Activated CD8-positive, alpha-beta T cell treated with anti-CD3 and anti-CD28 coated beads for 36 hours (primary cell): Measurements from ENCODE around the gene PKD1. TPM values are rescaled to one million over a fixed set of nuclear protein-coding genes. Genes with fewer than 3 reads are reported as not detected.

Experiments
- ATAC-seq: fragments of 200-7000 bp; cut with Tn5 transposase; one replicate; pipeline ENCODE4 v1.10.0; 2021; ENCODE audit warnings: mild to moderate bottlenecking, moderate library complexity
- CTCF ChIA-PET: fragments of 350-600 bp; sonication (Branson Sonifier 250); formaldehyde crosslinking; loops from one replicate; lab custom pipeline; 2021; ENCODE audit warnings: antibody characterized with exemption; lab: Charles Lee
- POLR2A ChIA-PET: fragments of 350-600 bp; sonication (Branson Sonifier 250); formaldehyde crosslinking; loops from one replicate; lab custom pipeline; 2021; ENCODE audit warnings: antibody characterized with exemption; lab: Charles Lee
- DNase-seq: peaks from one replicate; pipeline ENCODE4 v3.0.0-alpha.2; 2020
- H3K27ac Mint-ChIP-seq: one replicate; pipeline ENCODE4 v1.8.0; 2021; ENCODE audit warnings: mild to moderate bottlenecking, mixed read lengths
- H3K27me3 Mint-ChIP-seq: one replicate; pipeline ENCODE4 v1.8.0; 2021; ENCODE audit warnings: mixed read lengths
- H3K36me3 Mint-ChIP-seq: one replicate; pipeline ENCODE4 v1.8.0; 2021; ENCODE audit warnings: low read depth, mixed read lengths
- H3K4me1 Mint-ChIP-seq: one replicate; pipeline ENCODE4 v1.8.0; 2021; ENCODE audit warnings: low read depth, mixed read lengths
- H3K4me3 Mint-ChIP-seq: one replicate; pipeline ENCODE4 v1.8.0; 2021; ENCODE audit warnings: mild to moderate bottlenecking, moderate library complexity, mixed read lengths
- H3K9me3 Mint-ChIP-seq: one replicate; pipeline ENCODE4 v1.8.0; 2021; ENCODE audit warnings: mixed read lengths
- intact Hi-C: fragments of 100-400 bp; cut with micrococcal nuclease; formaldehyde crosslinking; loops from one replicate; pipeline ENCODE4 v1.10.0; 2022
- microRNA-seq: library from miRNA; unstranded; fragments of <30 nt; microRNA quantifications from one replicate; pipeline ENCODE4 v1.2.0, GENCODE V29; 2022; ENCODE audit warnings: borderline microRNAs expressed, borderline replicate concordance
- total RNA-seq, 2 experiments: library from RNA; stranded (reverse); gene quantifications; one replicate each; pipeline ENCODE4 v1.2.3, GENCODE V29; 2021
- TF ChIP-seq, protein P1 (sequence below): fragments of 200-600 bp; IDR thresholded peaks from one replicate; pipeline ENCODE4 v1.8.0; 2022; ENCODE audit warnings: antibody characterized with exemption, mild to moderate bottlenecking

The PKD1 gene
- total RNA-seq, 2 experiments from 2014 or later = 74.7 to 85.1 TPM

DNA sequence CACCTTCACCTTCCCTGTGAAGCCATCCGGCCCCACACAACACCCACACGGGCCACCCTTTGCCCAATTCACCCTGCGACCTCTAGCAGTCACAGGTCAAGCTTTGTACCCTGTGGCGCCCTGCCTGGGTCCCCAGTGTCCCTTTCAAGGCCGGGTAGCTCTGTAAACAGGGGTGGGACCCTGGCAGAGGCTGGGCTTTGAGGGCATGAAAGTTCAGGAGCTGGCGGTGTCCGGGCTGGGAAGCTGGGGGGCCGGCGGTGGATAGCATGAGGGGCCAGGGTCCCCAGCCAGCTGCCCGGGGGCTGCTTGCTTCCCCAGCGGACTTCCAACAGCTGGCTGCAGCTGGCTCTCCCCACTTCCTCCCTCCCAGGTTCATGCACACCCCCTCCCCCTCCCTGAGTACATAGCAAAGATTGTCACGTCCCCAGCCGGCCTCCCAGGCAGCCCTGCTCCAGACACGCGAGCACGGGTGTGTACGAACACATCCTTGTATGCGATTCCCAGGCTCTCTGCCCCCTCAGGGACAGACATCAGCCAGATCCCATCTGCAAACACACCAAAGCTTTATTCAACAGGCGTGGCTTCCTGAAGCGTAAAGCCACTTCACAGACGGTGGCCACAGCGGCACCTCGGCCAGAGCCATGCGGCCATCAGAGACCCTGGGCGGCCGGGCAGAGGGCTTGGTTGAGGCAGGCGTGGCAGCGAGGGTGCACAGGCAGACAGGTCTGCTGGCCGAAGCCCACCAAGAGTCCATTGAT, 96.2 kb downstream of the PKD1 start:
- no peaks in the 10 kb centered on the region for H3K36me3 Mint-ChIP-seq
- ChIA-PET POLR2A (interaction anchor here (0.8 kb wide), 1 partner anchor 17 kb away, joined by 4 read pairs; no protein-coding TSS in a partner anchor), CTCF (no interaction called here)
- no peak overlapping the region for H3K4me3 Mint-ChIP-seq
- no peak for DNase-seq
- H3K27me3 Mint-ChIP-seq = no peaks in the 10 kb centered on the region
- intact Hi-C loops = no loop called here
- H3K9me3 Mint-ChIP-seq = no peaks in the 10 kb centered on the region
- no peak overlapping the region for H3K27ac Mint-ChIP-seq
- H3K4me1 Mint-ChIP-seq = no peaks in the 10 kb centered on the region
- ATAC-seq = no peak
- TF ChIP-seq, protein P1, sequence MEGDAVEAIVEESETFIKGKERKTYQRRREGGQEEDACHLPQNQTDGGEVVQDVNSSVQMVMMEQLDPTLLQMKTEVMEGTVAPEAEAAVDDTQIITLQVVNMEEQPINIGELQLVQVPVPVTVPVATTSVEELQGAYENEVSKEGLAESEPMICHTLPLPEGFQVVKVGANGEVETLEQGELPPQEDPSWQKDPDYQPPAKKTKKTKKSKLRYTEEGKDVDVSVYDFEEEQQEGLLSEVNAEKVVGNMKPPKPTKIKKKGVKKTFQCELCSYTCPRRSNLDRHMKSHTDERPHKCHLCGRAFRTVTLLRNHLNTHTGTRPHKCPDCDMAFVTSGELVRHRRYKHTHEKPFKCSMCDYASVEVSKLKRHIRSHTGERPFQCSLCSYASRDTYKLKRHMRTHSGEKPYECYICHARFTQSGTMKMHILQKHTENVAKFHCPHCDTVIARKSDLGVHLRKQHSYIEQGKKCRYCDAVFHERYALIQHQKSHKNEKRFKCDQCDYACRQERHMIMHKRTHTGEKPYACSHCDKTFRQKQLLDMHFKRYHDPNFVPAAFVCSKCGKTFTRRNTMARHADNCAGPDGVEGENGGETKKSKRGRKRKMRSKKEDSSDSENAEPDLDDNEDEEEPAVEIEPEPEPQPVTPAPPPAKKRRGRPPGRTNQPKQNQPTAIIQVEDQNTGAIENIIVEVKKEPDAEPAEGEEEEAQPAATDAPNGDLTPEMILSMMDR = no peak

Small RNAs within 50 kb of the gene (microRNA-seq; reads per million reads assigned to microRNA genes)
- not detected for gene MIR1225
- not detected for gene MIR3180-5
- 1.5 reads per million for gene MIR4516
- gene MIR6511B1 = not detected

Other genes starting within 250 kb of the PKD1 start
- not detected for gene HS3ST6, start 217.5 kb downstream of the PKD1 start, total RNA-seq
- 10 to 100 TPM; 15.5 to 18.1 TPM for gene MSRB1, start 192.7 kb downstream of the PKD1 start, total RNA-seq
- not detected for gene RPL3L, start 181.2 kb downstream of the PKD1 start, total RNA-seq
- gene NDUFB10, start 176.4 kb downstream of the PKD1 start, total RNA-seq = 100 to 1,000 TPM; 126 to 129 TPM
- gene RPS2, start 171.1 kb downstream of the PKD1 start, total RNA-seq = 1,000 to 10,000 TPM; 5,572 to 5,598 TPM
- not detected for gene RNF151, start 169.0 kb downstream of the PKD1 start, total RNA-seq
- gene TBL3, start 163.8 kb downstream of the PKD1 start, total RNA-seq = 10 to 100 TPM; 54.4 to 56.0 TPM
- gene NOXO1, start 154.4 kb downstream of the PKD1 start, total RNA-seq = under 1 TPM in 1 of 2 experiments, not detected in 1; 0.31 TPM
- 10 to 100 TPM; 33.5 to 33.9 TPM for gene GFER, start 151.7 kb downstream of the PKD1 start, total RNA-seq
- 1 to 10 TPM; 5.4 to 7.2 TPM for gene SYNGR3, start 145.9 kb downstream of the PKD1 start, total RNA-seq
- gene ZNF598, start 126.1 kb downstream of the PKD1 start, total RNA-seq = 10 to 100 TPM; 85.5 to 90.3 TPM
- gene NPW, start 116.1 kb downstream of the PKD1 start, total RNA-seq = 10 to 100 TPM; 24.3 to 28.3 TPM
- gene NHERF2, start 109.0 kb downstream of the PKD1 start, total RNA-seq = 1 to 10 TPM; 2.8 to 3.0 TPM
- 10 to 100 TPM; 28.2 to 29.8 TPM for gene NTHL1, start 88.1 kb downstream of the PKD1 start, total RNA-seq
- gene TSC2, start 87.9 kb downstream of the PKD1 start, total RNA-seq = 10 to 100 TPM; 54.4 to 57.3 TPM
- under 1 TPM; 0.34 to 0.49 TPM for gene RAB26, start 12.7 kb upstream of the PKD1 start, total RNA-seq
- gene TRAF7, start 19.9 kb upstream of the PKD1 start, total RNA-seq = 10 to 100 TPM; 74.8 to 80.2 TPM
- 1 to 10 TPM; 4.4 to 7.2 TPM for gene CASKIN1, start 60.7 kb upstream of the PKD1 start, total RNA-seq
- 10 to 100 TPM; 70.0 to 70.7 TPM for gene MLST8, start 69.6 kb upstream of the PKD1 start, total RNA-seq
- gene BRICD5, start 75.0 kb upstream of the PKD1 start, total RNA-seq = 1 to 10 TPM; 6.6 to 6.9 TPM
- gene PGP, start 78.9 kb upstream of the PKD1 start, total RNA-seq = 10 to 100 TPM; 19.8 to 20.1 TPM
- 10 to 100 TPM; 19.4 to 21.1 TPM for gene E4F1, start 87.7 kb upstream of the PKD1 start, total RNA-seq
- under 1 TPM; 0.32 to 0.51 TPM for gene DNASE1L2, start 100.5 kb upstream of the PKD1 start, total RNA-seq
- gene ECI1, start 115.7 kb upstream of the PKD1 start, total RNA-seq = 10 to 100 TPM; 37.4 to 40.5 TPM
- gene RNPS1, start 132.2 kb upstream of the PKD1 start, total RNA-seq = 100 to 1,000 TPM; 334 to 358 TPM
- 1 to 10 TPM; 2.9 to 3.6 TPM for gene ABCA3, start 204.8 kb upstream of the PKD1 start, total RNA-seq